HepG2 (cell line): Measurements from ENCODE around the gene ST6GALNAC3.

Source experiments
- CTCF ChIP-seq: sonication (generic); formaldehyde crosslinking; IDR thresholded peaks from 2 replicates; pipeline ENCODE4 v1.5.0; 2020; ENCODE audit warnings: mild to moderate bottlenecking, missing genetic modification reagents, moderate library complexity
- E2F1 ChIP-seq: sonication (generic); formaldehyde crosslinking; IDR thresholded peaks from 2 replicates; pipeline ENCODE4 v1.5.0; 2020; ENCODE audit warnings: missing genetic modification reagents
- ELF3 ChIP-seq: IDR thresholded peaks from 2 replicates; pipeline ENCODE4 v1.6.1; 2016; ENCODE audit warnings: missing genetic modification reagents, missing compliant biosample characterization
- SIN3B ChIP-seq: fragments of 150-350 bp; IDR thresholded peaks from 2 replicates; pipeline ENCODE4 v1.6.1; 2014; ENCODE audit warnings: low read length
- ZNF24 ChIP-seq: fragments of 450-650 bp; IDR thresholded peaks from 2 replicates; pipeline ENCODE4 v1.6.1; 2017; ENCODE audit warnings: antibody characterized with exemption, mild to moderate bottlenecking
- ZNF766 ChIP-seq: sonication (generic); formaldehyde crosslinking; IDR thresholded peaks from 2 replicates; pipeline ENCODE4 v1.5.0; 2020; ENCODE audit warnings: missing genetic modification reagents, borderline replicate concordance
- TF ChIP-seq, protein P1 (sequence below): sonication (generic); formaldehyde crosslinking; IDR thresholded peaks from 2 replicates; pipeline ENCODE4 v1.5.1; 2020; ENCODE audit warnings: mild to moderate bottlenecking, missing genetic modification reagents, moderate library complexity
- TF ChIP-seq, protein P2 (sequence below), 2 experiments: IDR thresholded peaks; 2 replicates each; pipeline ENCODE4 v1.6.1; 2011 to 2012; ENCODE audit warnings: low read length in 2 of 2, borderline replicate concordance in 1 of 2, low read depth in 1 of 2, mild to moderate bottlenecking in 1 of 2, moderate library complexity in 1 of 2

DNA sequence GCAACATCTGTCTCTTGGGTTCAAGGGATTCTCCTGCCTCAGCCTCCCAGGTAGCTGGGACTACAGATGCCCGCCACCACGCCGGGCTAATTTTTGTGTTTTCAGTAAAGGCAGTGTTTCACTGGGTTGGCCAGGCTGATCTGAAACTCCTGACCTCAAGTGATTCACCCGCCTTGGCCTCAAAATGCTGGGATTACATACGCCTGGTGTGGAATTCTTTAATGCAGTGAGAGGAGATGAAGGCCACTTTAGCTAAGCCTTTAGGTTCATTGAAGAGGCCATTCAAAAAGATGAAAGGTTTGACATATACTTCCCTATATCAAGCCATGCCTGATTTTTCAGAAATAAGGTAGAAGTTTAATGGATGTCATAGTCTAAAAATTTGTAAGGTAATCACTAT, 162.7 kb downstream of the ST6GALNAC3 start:
- no peak for TF ChIP-seq ELF3
- no peak for TF ChIP-seq ZNF24
- TF ChIP-seq, protein P1, sequence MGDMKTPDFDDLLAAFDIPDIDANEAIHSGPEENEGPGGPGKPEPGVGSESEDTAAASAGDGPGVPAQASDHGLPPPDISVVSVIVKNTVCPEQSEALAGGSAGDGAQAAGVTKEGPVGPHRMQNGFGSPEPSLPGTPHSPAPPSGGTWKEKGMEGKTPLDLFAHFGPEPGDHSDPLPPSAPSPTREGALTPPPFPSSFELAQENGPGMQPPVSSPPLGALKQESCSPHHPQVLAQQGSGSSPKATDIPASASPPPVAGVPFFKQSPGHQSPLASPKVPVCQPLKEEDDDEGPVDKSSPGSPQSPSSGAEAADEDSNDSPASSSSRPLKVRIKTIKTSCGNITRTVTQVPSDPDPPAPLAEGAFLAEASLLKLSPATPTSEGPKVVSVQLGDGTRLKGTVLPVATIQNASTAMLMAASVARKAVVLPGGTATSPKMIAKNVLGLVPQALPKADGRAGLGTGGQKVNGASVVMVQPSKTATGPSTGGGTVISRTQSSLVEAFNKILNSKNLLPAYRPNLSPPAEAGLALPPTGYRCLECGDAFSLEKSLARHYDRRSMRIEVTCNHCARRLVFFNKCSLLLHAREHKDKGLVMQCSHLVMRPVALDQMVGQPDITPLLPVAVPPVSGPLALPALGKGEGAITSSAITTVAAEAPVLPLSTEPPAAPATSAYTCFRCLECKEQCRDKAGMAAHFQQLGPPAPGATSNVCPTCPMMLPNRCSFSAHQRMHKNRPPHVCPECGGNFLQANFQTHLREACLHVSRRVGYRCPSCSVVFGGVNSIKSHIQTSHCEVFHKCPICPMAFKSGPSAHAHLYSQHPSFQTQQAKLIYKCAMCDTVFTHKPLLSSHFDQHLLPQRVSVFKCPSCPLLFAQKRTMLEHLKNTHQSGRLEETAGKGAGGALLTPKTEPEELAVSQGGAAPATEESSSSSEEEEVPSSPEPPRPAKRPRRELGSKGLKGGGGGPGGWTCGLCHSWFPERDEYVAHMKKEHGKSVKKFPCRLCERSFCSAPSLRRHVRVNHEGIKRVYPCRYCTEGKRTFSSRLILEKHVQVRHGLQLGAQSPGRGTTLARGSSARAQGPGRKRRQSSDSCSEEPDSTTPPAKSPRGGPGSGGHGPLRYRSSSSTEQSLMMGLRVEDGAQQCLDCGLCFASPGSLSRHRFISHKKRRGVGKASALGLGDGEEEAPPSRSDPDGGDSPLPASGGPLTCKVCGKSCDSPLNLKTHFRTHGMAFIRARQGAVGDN (CRISPR knock-in tag) = no peak
- TF ChIP-seq E2F1 (CRISPR knock-in tag) = no peak
- TF ChIP-seq, protein P2, sequence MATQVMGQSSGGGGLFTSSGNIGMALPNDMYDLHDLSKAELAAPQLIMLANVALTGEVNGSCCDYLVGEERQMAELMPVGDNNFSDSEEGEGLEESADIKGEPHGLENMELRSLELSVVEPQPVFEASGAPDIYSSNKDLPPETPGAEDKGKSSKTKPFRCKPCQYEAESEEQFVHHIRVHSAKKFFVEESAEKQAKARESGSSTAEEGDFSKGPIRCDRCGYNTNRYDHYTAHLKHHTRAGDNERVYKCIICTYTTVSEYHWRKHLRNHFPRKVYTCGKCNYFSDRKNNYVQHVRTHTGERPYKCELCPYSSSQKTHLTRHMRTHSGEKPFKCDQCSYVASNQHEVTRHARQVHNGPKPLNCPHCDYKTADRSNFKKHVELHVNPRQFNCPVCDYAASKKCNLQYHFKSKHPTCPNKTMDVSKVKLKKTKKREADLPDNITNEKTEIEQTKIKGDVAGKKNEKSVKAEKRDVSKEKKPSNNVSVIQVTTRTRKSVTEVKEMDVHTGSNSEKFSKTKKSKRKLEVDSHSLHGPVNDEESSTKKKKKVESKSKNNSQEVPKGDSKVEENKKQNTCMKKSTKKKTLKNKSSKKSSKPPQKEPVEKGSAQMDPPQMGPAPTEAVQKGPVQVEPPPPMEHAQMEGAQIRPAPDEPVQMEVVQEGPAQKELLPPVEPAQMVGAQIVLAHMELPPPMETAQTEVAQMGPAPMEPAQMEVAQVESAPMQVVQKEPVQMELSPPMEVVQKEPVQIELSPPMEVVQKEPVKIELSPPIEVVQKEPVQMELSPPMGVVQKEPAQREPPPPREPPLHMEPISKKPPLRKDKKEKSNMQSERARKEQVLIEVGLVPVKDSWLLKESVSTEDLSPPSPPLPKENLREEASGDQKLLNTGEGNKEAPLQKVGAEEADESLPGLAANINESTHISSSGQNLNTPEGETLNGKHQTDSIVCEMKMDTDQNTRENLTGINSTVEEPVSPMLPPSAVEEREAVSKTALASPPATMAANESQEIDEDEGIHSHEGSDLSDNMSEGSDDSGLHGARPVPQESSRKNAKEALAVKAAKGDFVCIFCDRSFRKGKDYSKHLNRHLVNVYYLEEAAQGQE (IDR thresholded peaks at IDR 0.05; ENCODE audit: borderline replicate concordance in 1 of 2, low read depth in 1 of 2, low read length in 2 of 2) = no peak
- TF ChIP-seq ZNF766 = no peak
- no peak for TF ChIP-seq SIN3B
- no peak for TF ChIP-seq CTCF (CRISPR knock-in tag)
